Astrocyte (in vitro differentiated cells and primary cell): Measurements from ENCODE around the gene IGSF3. TPM values are rescaled to one million over a fixed set of nuclear protein-coding genes. Genes with fewer than 3 reads are reported as not detected.

Experiments used
- DNase-seq: peaks from one replicate; pipeline ENCODE4 v3.0.0-alpha.2; 2010; ENCODE audit warnings: low read depth
- FAIRE-seq: peaks from 2 replicates; lab custom pipeline; 2011; peaks lifted over from hg19 to GRCh38; lab: Jason Lieb, UNC
- H2AFZ ChIP-seq: 2 replicates; pipeline ENCODE4 v1.6.0; 2012; ENCODE audit warnings: low read depth, low read length, inconsistent platforms
- H3K27ac ChIP-seq: 2 replicates; pipeline ENCODE4 v1.5.1; 2011; ENCODE audit warnings: low read depth, low read length, inconsistent platforms
- H3K27me3 ChIP-seq: 2 replicates; pipeline ENCODE4 v1.6.0; 2011; ENCODE audit warnings: low read length, inconsistent platforms; ENCODE audit not compliant: insufficient read depth
- H3K36me3 ChIP-seq: 2 replicates; pipeline ENCODE4 v1.5.1; 2011; ENCODE audit warnings: low read length, inconsistent platforms; ENCODE audit not compliant: insufficient read depth
- H3K4me1 ChIP-seq: 2 replicates; pipeline ENCODE4 v1.5.1; 2011; ENCODE audit warnings: low read length, inconsistent platforms; ENCODE audit not compliant: insufficient read depth
- H3K4me2 ChIP-seq: 2 replicates; pipeline ENCODE4 v1.6.0; 2012; ENCODE audit warnings: low read length, inconsistent platforms
- H3K4me3 ChIP-seq: 2 replicates; pipeline ENCODE4 v1.5.1; 2011; ENCODE audit warnings: low read depth, mild to moderate bottlenecking, low read length, inconsistent platforms; ENCODE audit not compliant: insufficient read depth
- H3K79me2 ChIP-seq: 2 replicates; pipeline ENCODE4 v1.6.0; 2012; ENCODE audit warnings: mild to moderate bottlenecking, low read length, inconsistent platforms; ENCODE audit not compliant: insufficient read depth
- H3K9ac ChIP-seq: 2 replicates; pipeline ENCODE4 v1.6.0; 2012; ENCODE audit warnings: mild to moderate bottlenecking, low read length, inconsistent platforms
- H3K9me3 ChIP-seq: 2 replicates; pipeline ENCODE4 v1.5.1; 2012; ENCODE audit warnings: low read depth, mild to moderate bottlenecking, low read length, inconsistent platforms; ENCODE audit not compliant: insufficient read depth
- H4K20me1 ChIP-seq: 2 replicates; pipeline ENCODE4 v1.6.0; 2012; ENCODE audit warnings: low read length, inconsistent platforms; ENCODE audit not compliant: insufficient read depth
- H3K27ac Mint-ChIP-seq: one replicate; pipeline ENCODE4 v1.8.0; 2021; ENCODE audit warnings: mild to moderate bottlenecking, mixed read lengths; ENCODE audit not compliant: unreplicated experiment
- H3K27me3 Mint-ChIP-seq: one replicate; pipeline ENCODE4 v1.8.0; 2021; ENCODE audit warnings: low read depth, mixed read lengths; ENCODE audit not compliant: unreplicated experiment
- H3K36me3 Mint-ChIP-seq: one replicate; pipeline ENCODE4 v1.8.0; 2021; ENCODE audit warnings: low read depth, mixed read lengths; ENCODE audit not compliant: unreplicated experiment
- H3K4me1 Mint-ChIP-seq: one replicate; pipeline ENCODE4 v1.8.0; 2021; ENCODE audit warnings: low read depth, mixed read lengths; ENCODE audit not compliant: unreplicated experiment
- H3K4me3 Mint-ChIP-seq: one replicate; pipeline ENCODE4 v1.8.0; 2021; ENCODE audit warnings: mild to moderate bottlenecking, moderate library complexity, mixed read lengths; ENCODE audit not compliant: unreplicated experiment
- H3K9me3 Mint-ChIP-seq: one replicate; pipeline ENCODE4 v1.8.0; 2021; ENCODE audit warnings: mild to moderate bottlenecking, mixed read lengths; ENCODE audit not compliant: unreplicated experiment
- EZH2 ChIP-seq: IDR thresholded peaks from 2 replicates; pipeline ENCODE4 v1.6.1; 2012; ENCODE audit warnings: mild to moderate bottlenecking, low read length, inconsistent platforms; ENCODE audit not compliant: insufficient read depth
- total RNA-seq: library from RNA; stranded (reverse); gene quantifications from 2 replicates; pipeline ENCODE4 v1.2.1, GENCODE V29; 2021
- TF ChIP-seq, protein P1 (sequence below): IDR thresholded peaks from 2 replicates; pipeline ENCODE4 v1.5.1; 2011; ENCODE audit warnings: low read depth, mild to moderate bottlenecking, inconsistent platforms, low read length, moderate library complexity; ENCODE audit not compliant: insufficient read depth

Gene IGSF3
- total RNA-seq, 1 donor from 2014 or later = 11.7 TPM

DNA sequence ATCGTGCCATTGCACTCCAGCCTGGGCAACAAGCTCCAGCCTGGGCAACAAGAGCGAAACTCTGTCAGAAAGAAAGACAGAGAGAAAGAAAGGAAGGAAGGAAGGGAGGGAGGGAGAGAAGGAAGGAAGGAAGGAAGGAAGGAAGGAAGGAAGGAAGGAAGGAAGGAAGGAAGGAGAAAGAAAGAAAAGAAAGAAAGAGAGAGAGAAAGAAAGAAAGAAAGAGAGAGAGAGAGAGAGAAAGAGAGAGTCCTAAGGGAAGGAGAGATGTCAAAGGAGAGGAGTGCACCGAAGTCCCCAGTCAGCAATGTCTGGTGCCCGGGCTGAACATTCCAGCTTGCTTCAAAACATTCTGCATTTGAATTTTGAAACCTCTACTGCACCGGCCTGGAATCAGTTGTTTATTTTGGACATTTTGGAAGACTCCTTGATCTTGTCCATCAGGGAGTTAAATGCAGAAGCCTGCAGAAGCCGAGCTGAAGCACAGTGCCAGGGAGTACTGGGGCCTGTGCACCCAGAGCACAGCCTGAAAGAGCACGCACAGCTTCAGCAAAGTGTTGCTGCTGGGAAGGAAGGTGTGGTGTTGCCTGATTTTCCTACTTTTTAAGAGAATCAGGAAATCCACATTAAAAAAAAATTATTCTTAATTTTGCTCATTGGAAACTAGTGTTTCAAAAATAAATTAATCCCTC lies 3.7 kb upstream of the IGSF3 start:
- Histone ChIP-seq H2AFZ (no peak overlapping the region), H3K4me2 (no peak overlapping the region), H4K20me1 (no peaks in the 10 kb centered on the region), H3K27me3 (peaks cover 29% of the 10 kb centered on the region), H3K4me3 (no peak overlapping the region), H3K9ac (no peak overlapping the region), H3K36me3 (no peaks in the 10 kb centered on the region), H3K9me3 (no peaks in the 10 kb centered on the region), H3K27ac (no peak overlapping the region), H3K4me1 (peaks cover 7% of the 10 kb centered on the region), H3K79me2 (no peaks in the 10 kb centered on the region)
- Mint-ChIP-seq H3K4me3 (no peak overlapping the region), H3K36me3 (peaks cover 2% of the 10 kb centered on the region), H3K4me1 (no peaks in the 10 kb centered on the region), H3K27me3 (peaks cover 34% of the 10 kb centered on the region), H3K27ac (no peak overlapping the region), H3K9me3 (no peaks in the 10 kb centered on the region)
- no peak for FAIRE-seq
- TF ChIP-seq, protein P1, sequence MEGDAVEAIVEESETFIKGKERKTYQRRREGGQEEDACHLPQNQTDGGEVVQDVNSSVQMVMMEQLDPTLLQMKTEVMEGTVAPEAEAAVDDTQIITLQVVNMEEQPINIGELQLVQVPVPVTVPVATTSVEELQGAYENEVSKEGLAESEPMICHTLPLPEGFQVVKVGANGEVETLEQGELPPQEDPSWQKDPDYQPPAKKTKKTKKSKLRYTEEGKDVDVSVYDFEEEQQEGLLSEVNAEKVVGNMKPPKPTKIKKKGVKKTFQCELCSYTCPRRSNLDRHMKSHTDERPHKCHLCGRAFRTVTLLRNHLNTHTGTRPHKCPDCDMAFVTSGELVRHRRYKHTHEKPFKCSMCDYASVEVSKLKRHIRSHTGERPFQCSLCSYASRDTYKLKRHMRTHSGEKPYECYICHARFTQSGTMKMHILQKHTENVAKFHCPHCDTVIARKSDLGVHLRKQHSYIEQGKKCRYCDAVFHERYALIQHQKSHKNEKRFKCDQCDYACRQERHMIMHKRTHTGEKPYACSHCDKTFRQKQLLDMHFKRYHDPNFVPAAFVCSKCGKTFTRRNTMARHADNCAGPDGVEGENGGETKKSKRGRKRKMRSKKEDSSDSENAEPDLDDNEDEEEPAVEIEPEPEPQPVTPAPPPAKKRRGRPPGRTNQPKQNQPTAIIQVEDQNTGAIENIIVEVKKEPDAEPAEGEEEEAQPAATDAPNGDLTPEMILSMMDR = no peak
- TF ChIP-seq EZH2 = no peak
- no peak for DNase-seq

DNA sequence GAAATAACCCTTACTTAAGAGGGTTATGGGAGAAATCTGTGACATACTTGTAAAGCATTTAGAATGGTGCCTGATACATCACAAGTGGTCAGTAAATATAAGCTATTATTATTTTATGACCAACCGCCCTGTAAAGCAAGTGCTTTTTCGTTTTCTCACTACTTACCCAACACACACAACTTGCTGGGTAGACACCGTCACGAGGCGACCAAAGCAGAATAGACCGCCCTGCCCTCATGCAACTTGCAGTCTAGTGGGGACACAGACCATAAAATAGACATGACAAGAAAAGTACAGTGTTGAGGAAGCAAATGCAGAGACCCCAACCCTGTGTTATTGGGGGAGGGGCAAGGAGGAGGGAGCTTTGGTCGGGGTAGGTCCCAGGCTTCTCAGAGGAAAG lies 744 bp upstream of the IGSF3 start:
- Mint-ChIP-seq H3K27ac (peak overlapping the region; percentile 31), H3K9me3 (peaks cover 2% of the 10 kb centered on the region), H3K4me1 (peaks cover 1% of the 10 kb centered on the region), H3K4me3 (peak overlapping the region; percentile 78), H3K36me3 (peaks cover 2% of the 10 kb centered on the region), H3K27me3 (peaks cover 40% of the 10 kb centered on the region)
- Histone ChIP-seq H3K9me3 (no peaks in the 10 kb centered on the region), H3K79me2 (no peaks in the 10 kb centered on the region), H2AFZ (no peak overlapping the region), H3K36me3 (no peaks in the 10 kb centered on the region), H4K20me1 (no peaks in the 10 kb centered on the region), H3K9ac (no peak overlapping the region), H3K27ac (no peak overlapping the region), H3K4me3 (no peak overlapping the region), H3K4me1 (peaks cover 7% of the 10 kb centered on the region), H3K27me3 (peaks cover 32% of the 10 kb centered on the region), H3K4me2 (peak overlapping the region; percentile 94)
- no peak for DNase-seq
- no peak for FAIRE-seq
- TF ChIP-seq, protein P1 = no peak
- TF ChIP-seq EZH2 = no peak

DNA sequence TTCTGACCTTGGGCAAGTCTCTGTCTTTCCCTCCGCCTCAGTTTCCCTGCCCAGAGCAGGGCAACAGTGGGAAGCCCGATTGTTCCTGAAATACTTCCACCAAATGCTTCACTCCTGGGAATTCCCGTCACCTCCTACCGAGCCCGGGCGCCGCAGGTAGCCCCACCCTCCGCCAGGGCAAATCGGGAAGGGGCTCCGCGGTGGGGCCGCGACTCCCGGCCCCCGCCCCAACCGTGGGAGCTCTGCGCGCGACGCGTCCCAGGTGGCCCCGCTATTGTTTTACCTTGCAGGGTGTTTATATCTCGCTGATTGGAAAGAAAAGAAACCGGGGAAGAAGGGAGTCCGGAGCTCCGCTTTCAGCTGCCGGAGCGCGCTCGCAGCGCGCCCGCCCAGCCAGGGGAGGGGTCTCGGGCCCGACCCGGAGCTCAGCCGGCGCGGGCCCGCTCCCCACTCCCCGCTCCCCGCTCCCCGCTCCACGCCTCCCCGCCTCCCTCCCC lies 407 bp downstream of the IGSF3 start:
- Histone ChIP-seq H3K27me3 (peaks cover 28% of the 10 kb centered on the region), H2AFZ (peak overlapping the region; percentile 78), H3K4me1 (peaks cover 7% of the 10 kb centered on the region), H3K9me3 (no peaks in the 10 kb centered on the region), H3K27ac (no peak overlapping the region), H3K36me3 (no peaks in the 10 kb centered on the region), H3K4me3 (peak overlapping the region; percentile 62), H3K9ac (peak overlapping the region; percentile 64), H3K79me2 (no peaks in the 10 kb centered on the region), H4K20me1 (no peaks in the 10 kb centered on the region), H3K4me2 (peak overlapping the region; percentile 94)
- Mint-ChIP-seq H3K9me3 (peaks cover 2% of the 10 kb centered on the region), H3K27me3 (peaks cover 46% of the 10 kb centered on the region), H3K27ac (no peak overlapping the region), H3K4me1 (peaks cover 1% of the 10 kb centered on the region), H3K36me3 (peaks cover 2% of the 10 kb centered on the region), H3K4me3 (peak overlapping the region; percentile 87)
- no peak for FAIRE-seq
- DNase-seq = no peak
- TF ChIP-seq EZH2 = peak; percentile 72
- TF ChIP-seq, protein P1 = no peak
